GM12864 (cell line): ENCODE results near the gene ALB.

ENCODE experiments used
- DNase-seq: peaks from one replicate; pipeline ENCODE4 v3.0.0-alpha.2; 2011; ENCODE audit warnings: low read depth
- H3K4me3 ChIP-seq: 2 replicates; pipeline ENCODE4 v1.5.1; 2011; ENCODE audit warnings: mild to moderate bottlenecking, low read depth, low read length, control low read depth
- TF ChIP-seq, protein P1 (sequence below): IDR thresholded peaks from 2 replicates; pipeline ENCODE4 v1.5.1; 2011; ENCODE audit warnings: low read depth, mild to moderate bottlenecking, moderate library complexity, low read length, control low read depth, inconsistent platforms; ENCODE audit errors: missing control alignments

Gene ALB

DNA sequence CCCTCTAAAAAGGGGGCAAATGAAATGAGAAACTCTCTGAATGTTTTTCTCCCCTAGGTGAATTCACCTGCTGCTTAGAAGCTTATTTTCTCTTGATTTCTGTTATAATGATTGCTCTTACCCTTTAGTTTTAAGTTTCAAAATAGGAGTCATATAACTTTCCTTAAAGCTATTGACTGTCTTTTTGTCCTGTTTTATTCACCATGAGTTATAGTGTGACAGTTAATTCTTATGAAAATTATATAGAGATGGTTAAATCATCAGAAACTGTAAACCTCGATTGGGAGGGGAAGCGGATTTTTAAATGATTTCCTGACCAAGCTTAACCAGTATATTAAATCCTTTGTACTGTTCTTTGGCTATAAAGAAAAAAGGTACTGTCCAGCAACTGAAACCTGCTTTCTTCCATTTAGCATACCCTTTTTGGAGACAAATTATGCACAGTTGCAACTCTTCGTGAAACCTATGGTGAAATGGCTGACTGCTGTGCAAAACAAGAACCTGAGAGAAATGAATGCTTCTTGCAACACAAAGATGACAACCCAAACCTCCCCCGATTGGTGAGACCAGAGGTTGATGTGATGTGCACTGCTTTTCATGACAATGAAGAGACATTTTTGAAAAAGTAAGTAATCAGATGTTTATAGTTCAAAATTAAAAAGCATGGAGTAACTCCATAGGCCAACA, 4.2 kb downstream of the ALB start:
- H3K4me3 ChIP-seq: no peak overlapping the region
- TF ChIP-seq, protein P1, sequence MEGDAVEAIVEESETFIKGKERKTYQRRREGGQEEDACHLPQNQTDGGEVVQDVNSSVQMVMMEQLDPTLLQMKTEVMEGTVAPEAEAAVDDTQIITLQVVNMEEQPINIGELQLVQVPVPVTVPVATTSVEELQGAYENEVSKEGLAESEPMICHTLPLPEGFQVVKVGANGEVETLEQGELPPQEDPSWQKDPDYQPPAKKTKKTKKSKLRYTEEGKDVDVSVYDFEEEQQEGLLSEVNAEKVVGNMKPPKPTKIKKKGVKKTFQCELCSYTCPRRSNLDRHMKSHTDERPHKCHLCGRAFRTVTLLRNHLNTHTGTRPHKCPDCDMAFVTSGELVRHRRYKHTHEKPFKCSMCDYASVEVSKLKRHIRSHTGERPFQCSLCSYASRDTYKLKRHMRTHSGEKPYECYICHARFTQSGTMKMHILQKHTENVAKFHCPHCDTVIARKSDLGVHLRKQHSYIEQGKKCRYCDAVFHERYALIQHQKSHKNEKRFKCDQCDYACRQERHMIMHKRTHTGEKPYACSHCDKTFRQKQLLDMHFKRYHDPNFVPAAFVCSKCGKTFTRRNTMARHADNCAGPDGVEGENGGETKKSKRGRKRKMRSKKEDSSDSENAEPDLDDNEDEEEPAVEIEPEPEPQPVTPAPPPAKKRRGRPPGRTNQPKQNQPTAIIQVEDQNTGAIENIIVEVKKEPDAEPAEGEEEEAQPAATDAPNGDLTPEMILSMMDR: no peak
- DNase-seq: no peak

DNA sequence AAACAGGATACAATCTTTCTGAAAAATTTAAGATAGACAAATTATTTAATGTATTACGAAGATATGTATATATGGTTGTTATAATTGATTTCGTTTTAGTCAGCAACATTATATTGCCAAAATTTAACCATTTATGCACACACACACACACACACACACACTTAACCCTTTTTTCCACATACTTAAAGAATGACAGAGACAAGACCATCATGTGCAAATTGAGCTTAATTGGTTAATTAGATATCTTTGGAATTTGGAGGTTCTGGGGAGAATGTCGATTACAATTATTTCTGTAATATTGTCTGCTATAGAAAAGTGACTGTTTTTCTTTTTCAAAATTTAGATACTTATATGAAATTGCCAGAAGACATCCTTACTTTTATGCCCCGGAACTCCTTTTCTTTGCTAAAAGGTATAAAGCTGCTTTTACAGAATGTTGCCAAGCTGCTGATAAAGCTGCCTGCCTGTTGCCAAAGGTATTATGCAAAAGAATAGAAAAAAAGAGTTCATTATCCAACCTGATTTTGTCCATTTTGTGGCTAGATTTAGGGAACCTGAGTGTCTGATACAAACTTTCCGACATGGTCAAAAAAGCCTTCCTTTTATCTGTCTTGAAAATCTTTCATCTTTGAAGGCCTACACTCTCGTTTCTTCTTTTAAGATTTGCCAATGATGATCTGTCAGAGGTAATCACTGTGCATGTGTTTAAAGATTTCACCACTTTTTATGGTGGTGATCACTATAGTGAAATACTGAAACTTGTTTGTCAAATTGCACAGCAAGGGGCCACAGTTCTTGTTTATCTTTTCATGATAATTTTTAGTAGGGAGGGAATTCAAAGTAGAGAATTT, 5.2 kb downstream of the ALB start:
- TF ChIP-seq, protein P1: no peak
- no peak for DNase-seq
- H3K4me3 ChIP-seq: no peak overlapping the region

DNA sequence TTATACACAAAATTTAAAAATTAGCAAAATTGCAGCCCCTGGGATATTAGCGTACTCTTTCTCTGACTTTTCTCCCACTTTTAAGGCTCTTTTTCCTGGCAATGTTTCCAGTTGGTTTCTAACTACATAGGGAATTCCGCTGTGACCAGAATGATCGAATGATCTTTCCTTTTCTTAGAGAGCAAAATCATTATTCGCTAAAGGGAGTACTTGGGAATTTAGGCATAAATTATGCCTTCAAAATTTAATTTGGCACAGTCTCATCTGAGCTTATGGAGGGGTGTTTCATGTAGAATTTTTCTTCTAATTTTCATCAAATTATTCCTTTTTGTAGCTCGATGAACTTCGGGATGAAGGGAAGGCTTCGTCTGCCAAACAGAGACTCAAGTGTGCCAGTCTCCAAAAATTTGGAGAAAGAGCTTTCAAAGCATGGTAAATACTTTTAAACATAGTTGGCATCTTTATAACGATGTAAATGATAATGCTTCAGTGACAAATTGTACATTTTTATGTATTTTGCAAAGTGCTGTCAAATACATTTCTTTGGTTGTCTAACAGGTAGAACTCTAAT, 6.0 kb downstream of the ALB start:
- DNase-seq: no peak
- no peak overlapping the region for H3K4me3 ChIP-seq
- TF ChIP-seq, protein P1: no peak

DNA sequence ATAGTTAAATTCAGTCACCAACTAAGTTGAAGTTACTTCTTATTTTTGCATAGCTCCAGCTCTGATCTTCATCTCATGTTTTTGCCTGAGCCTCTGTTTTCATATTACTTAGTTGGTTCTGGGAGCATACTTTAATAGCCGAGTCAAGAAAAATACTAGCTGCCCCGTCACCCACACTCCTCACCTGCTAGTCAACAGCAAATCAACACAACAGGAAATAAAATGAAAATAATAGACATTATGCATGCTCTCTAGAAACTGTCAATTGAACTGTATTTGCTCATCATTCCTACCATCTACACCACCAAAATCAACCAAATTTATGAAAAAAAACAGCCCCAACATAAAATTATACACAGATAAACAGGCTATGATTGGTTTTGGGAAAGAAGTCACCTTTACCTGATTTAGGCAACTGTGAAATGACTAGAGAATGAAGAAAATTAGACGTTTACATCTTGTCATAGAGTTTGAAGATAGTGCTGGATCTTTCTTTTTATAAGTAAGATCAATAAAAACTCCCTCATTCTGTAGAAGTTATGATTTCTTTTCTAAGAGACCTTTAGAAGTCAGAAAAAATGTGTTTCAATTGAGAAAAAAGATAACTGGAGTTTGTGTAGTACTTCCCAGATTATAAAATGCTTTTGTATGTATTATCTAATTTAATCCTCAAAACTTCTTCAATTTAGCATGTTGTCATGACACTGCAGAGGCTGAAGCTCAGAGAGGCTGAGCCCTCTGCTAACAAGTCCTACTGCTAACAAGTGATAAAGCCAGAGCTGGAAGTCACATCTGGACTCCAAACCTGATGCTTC, 7.0 kb downstream of the ALB start:
- DNase-seq: no peak
- no peak overlapping the region for H3K4me3 ChIP-seq
- TF ChIP-seq, protein P1: no peak

DNA sequence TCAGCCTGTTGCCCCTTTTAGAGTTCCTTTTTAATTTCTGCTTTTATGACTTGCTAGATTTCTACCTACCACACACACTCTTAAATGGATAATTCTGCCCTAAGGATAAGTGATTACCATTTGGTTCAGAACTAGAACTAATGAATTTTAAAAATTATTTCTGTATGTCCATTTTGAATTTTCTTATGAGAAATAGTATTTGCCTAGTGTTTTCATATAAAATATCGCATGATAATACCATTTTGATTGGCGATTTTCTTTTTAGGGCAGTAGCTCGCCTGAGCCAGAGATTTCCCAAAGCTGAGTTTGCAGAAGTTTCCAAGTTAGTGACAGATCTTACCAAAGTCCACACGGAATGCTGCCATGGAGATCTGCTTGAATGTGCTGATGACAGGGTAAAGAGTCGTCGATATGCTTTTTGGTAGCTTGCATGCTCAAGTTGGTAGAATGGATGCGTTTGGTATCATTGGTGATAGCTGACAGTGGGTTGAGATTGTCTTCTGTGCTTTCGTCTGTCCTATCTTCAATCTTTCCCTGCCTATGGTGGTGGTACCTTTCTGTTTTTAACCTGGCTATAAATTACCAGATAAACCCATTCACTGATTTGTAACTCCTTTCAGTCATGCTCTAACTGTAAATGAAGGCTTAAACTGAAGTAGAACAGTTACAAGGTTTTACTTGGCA, 7.8 kb downstream of the ALB start:
- TF ChIP-seq, protein P1: no peak
- DNase-seq: no peak
- H3K4me3 ChIP-seq: no peak overlapping the region

DNA sequence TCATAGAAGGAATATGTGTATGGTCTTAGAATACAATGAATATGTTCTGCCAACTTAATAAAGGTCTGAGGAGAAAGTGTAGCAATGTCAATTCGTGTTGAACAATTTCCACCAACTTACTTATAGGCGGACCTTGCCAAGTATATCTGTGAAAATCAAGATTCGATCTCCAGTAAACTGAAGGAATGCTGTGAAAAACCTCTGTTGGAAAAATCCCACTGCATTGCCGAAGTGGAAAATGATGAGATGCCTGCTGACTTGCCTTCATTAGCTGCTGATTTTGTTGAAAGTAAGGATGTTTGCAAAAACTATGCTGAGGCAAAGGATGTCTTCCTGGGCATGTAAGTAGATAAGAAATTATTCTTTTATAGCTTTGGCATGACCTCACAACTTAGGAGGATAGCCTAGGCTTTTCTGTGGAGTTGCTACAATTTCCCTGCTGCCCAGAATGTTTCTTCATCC, 9.2 kb downstream of the ALB start:
- no peak overlapping the region for H3K4me3 ChIP-seq
- DNase-seq: no peak
- TF ChIP-seq, protein P1: no peak
